Activated naive CD4-positive, alpha-beta T cell treated with anti-CD3 and anti-CD28 coated beads, Interleukin-2, amount 10 ng/mL, durations not matched to agents 7 days and 5 days (primary cell): ENCODE measurements around the gene RAB3B.

Experiments
- CTCF ChIA-PET: fragments of 350-600 bp; sonication (Branson Sonifier 250); formaldehyde crosslinking; loops from one replicate; lab custom pipeline; 2021; ENCODE audit warnings: antibody characterized with exemption; lab: Charles Lee
- DNase-seq: peaks from one replicate; pipeline ENCODE4 v3.0.0-alpha.2; 2020
- H3K27ac Mint-ChIP-seq: one replicate; pipeline ENCODE4 v1.8.0; 2021; ENCODE audit warnings: mild to moderate bottlenecking, moderate library complexity, mixed read lengths
- H3K27me3 Mint-ChIP-seq: one replicate; pipeline ENCODE4 v1.8.0; 2021; ENCODE audit warnings: mild to moderate bottlenecking, mixed read lengths
- H3K36me3 Mint-ChIP-seq: one replicate; pipeline ENCODE4 v1.8.0; 2021; ENCODE audit warnings: mixed read lengths
- H3K4me1 Mint-ChIP-seq: one replicate; pipeline ENCODE4 v1.8.0; 2021; ENCODE audit warnings: mixed read lengths
- H3K4me3 Mint-ChIP-seq: one replicate; pipeline ENCODE4 v1.8.0; 2021; ENCODE audit warnings: mild to moderate bottlenecking, moderate library complexity, mixed read lengths
- H3K9me3 Mint-ChIP-seq: one replicate; pipeline ENCODE4 v1.8.0; 2021; ENCODE audit warnings: mixed read lengths

RAB3B gene

DNA sequence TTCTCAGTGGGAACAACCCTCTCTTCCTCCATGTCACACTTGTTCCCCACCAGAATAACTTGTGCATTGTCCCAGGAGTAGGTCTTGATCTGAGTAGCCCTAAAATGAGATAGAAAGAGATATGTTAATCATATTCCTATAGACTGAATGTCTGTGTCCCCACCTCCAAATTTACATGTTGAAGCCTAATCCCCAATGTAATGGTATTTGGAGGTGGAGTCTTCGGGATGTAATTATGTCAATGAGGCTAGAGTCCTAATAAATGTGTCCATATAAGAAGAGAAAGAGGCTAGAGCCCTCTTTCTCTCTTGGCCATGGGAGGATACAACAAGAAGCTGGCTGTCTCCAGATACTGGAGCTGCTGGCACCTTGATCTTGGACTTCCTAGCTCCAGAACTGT lies 57.2 kb downstream of the RAB3B start:
- CTCF ChIA-PET: interaction anchor here (1.2 kb wide), 1 partner anchor 58 kb away, joined by 3 read pairs; no protein-coding TSS in a partner anchor

DNA sequence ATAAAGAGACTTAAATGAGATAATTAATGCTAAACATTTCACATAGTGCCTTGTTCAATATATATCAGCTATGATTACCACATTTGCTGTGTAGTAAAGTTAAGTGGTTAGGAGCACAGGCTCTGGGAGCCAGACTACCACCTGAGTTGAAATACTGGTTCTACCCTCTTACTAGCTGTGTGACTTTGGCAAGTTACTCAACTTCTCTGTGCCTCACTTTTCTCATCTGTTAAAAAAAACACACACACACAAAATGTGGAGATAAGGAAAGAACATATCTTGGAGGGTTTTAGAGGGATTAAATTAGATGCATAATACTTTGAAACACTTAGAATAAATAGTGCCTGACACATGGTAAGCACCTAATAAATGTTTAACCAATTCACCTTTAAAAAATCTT lies 60.2 kb downstream of the RAB3B start:
- Mint-ChIP-seq H3K4me3 (no peak overlapping the region), H3K27me3 (peaks cover 18% of the 10 kb centered on the region), H3K27ac (no peak overlapping the region), H3K36me3 (no peaks in the 10 kb centered on the region), H3K4me1 (no peaks in the 10 kb centered on the region), H3K9me3 (no peaks in the 10 kb centered on the region)
- no peak for DNase-seq
- CTCF ChIA-PET: no interaction called here

More for the DNA sequence above, 57.2 kb downstream of the RAB3B start:
- Mint-ChIP-seq H3K4me1 (no peaks in the 10 kb centered on the region), H3K36me3 (no peaks in the 10 kb centered on the region), H3K4me3 (no peak overlapping the region), H3K27me3 (peaks cover 20% of the 10 kb centered on the region), H3K27ac (no peak overlapping the region), H3K9me3 (no peaks in the 10 kb centered on the region)
- no peak for DNase-seq

DNA sequence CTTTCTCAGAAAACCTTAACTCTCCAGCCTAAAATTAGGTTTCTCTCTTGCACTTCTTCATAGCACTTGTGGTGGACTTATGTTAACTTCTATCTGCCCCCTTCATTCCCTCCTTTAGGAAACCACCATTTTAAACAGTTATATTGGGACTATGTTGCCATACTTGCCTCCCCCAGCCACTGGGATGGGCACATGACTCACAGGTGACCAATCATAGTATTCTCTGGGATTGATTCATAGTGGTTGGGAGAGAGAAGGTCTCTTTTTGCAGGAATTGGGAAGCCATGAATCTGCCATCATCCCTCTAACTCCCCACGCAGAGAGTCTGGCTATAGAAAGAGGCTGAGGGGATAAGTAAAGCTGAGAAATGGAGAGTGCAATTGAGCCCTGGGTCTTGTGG lies 61.6 kb downstream of the RAB3B start:
- peaks cover 7% of the 10 kb centered on the region for H3K27me3 Mint-ChIP-seq
- CTCF ChIA-PET: no interaction called here
- no peaks in the 10 kb centered on the region for H3K36me3 Mint-ChIP-seq
- H3K9me3 Mint-ChIP-seq: no peaks in the 10 kb centered on the region
- no peaks in the 10 kb centered on the region for H3K4me1 Mint-ChIP-seq
- H3K27ac Mint-ChIP-seq: no peak overlapping the region
- no peak overlapping the region for H3K4me3 Mint-ChIP-seq
- no peak for DNase-seq

DNA sequence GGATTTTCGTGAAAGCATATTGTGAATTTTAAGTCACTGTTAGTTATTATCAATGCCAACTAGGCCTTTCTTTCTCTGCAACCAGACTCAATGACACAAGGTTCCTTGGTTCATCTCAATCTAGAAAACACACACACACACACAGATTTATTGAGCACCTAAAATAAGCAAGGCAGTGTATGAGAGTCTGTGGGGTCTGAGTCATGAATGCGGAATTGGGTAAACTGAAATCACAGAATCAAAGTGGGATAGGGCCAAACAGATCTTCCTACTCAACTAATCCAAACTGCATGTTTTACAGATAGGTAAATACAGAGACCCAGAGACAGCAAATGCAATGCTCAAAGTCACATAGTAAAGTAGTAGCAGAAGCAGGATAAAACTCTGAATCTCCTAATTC lies 63.5 kb downstream of the RAB3B start:
- H3K27me3 Mint-ChIP-seq: peaks cover 6% of the 10 kb centered on the region
- H3K36me3 Mint-ChIP-seq: no peaks in the 10 kb centered on the region
- no peak overlapping the region for H3K4me3 Mint-ChIP-seq
- H3K4me1 Mint-ChIP-seq: no peaks in the 10 kb centered on the region
- H3K9me3 Mint-ChIP-seq: no peaks in the 10 kb centered on the region
- CTCF ChIA-PET: interaction anchor here (2.7 kb wide), 1 partner anchor 30 kb away, joined by 12 read pairs; no protein-coding TSS in a partner anchor
- DNase-seq: no peak
- no peak overlapping the region for H3K27ac Mint-ChIP-seq

DNA sequence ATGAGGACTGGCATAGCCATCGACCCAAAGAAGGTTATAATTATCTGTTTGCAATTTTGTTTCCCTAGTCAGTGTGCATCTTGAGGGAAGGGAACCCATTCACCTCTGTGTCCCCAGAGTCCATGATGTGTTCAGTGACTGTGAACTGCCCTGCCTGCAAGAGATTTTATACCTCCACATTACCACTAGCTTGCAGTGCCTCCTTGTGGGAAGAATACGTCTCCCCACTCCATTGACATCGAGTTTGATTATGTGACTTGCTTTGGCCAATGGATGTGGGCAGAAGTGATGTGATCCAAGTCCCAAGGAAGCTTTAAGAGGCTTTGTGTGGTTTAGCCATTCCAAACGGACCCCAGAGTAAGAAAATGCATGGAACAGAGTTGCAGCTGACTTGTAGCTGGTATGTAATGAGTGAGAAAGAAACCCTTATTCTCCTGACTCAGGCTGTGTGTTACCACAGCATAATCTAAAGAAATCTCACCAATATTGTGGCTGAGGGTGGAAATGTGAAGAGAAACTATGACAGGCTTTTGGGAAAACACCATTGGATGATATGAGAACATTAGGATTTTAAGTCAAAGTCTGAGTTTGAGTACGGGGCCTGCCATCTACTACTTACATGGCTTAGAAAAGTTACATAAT lies 64.2 kb downstream of the RAB3B start:
- H3K27me3 Mint-ChIP-seq: peaks cover 10% of the 10 kb centered on the region
- no peaks in the 10 kb centered on the region for H3K36me3 Mint-ChIP-seq
- no peaks in the 10 kb centered on the region for H3K4me1 Mint-ChIP-seq
- CTCF ChIA-PET: interaction anchor here (1.7 to 2.7 kb wide), 2 partner anchors 15 to 29 kb away, joined by 3 to 12 read pairs; no protein-coding TSS in a partner anchor
- no peaks in the 10 kb centered on the region for H3K9me3 Mint-ChIP-seq
- DNase-seq: no peak
- H3K27ac Mint-ChIP-seq: no peak overlapping the region
- no peak overlapping the region for H3K4me3 Mint-ChIP-seq

DNA sequence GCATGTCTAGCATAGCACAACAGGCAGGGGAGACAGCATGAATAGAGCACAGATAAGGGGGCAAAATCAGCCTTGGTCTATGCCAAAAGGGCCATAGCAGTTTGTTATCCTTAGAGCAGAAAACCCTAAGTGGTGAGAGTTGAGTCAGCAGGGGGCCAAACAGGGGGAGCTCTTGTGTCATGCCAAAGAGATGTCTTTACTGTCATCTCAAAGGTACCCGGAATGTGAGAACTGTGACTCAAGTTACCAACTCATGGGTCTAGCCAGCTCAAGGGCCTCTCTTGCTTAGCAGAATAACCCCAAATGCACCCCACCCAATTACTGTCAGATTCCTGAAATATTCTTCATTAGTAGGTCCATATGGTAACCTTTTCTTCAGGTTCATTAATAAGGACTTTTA lies 66.0 kb downstream of the RAB3B start:
- Mint-ChIP-seq H3K4me3 (no peak overlapping the region), H3K27me3 (peaks cover 19% of the 10 kb centered on the region), H3K4me1 (no peaks in the 10 kb centered on the region), H3K27ac (no peak overlapping the region), H3K36me3 (no peaks in the 10 kb centered on the region), H3K9me3 (no peaks in the 10 kb centered on the region)
- CTCF ChIA-PET: interaction anchor here (1.7 to 2.7 kb wide), 3 partner anchors 17 to 74 kb away, joined by 3 to 12 read pairs (median 4); no protein-coding TSS in a partner anchor
- DNase-seq: no peak

DNA sequence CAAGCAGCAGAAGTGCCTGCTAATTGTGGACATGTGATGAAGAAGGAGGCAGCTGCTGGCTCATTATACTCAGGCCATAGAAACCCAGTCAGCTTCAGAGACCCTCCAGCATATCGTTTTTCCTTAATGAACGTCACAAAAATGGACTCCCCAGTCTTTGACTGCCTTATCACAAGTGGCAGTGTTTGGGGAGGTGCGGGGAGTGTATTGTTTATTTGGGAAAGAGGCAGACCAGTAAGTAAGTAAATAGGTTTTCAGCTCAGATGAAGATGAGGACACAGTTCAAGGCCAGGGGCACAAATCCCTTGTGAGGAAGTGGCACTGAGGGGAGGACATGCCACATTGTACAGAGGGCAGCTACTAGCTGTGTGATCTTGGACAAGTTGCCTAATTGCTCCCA lies 68.5 kb downstream of the RAB3B start:
- Mint-ChIP-seq H3K9me3 (no peaks in the 10 kb centered on the region), H3K4me1 (no peaks in the 10 kb centered on the region), H3K27ac (no peak overlapping the region), H3K4me3 (no peak overlapping the region), H3K36me3 (no peaks in the 10 kb centered on the region), H3K27me3 (peaks cover 25% of the 10 kb centered on the region)
- no peak for DNase-seq
- CTCF ChIA-PET: no interaction called here

DNA sequence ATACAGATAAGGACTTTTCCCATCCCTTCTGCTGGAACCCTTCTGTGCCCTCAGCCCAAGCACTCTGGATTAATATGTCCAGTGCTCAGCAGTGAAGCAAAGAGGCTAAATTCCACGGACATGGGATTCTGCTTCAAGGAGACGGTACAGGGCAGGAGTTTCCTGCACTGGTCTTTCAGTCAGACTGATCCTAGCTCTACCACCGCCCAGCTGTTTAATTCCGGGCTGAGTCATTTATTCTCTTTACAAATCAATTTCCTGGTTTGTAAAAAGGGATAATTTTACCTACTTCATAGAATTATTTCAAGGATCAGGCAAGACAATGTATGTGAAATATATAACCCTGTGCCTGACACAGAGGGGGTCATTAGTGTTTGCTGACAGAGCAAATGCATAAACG lies 70.4 kb downstream of the RAB3B start:
- H3K27me3 Mint-ChIP-seq: peaks cover 25% of the 10 kb centered on the region
- H3K36me3 Mint-ChIP-seq: no peaks in the 10 kb centered on the region
- H3K4me1 Mint-ChIP-seq: no peaks in the 10 kb centered on the region
- no peak for DNase-seq
- no peak overlapping the region for H3K27ac Mint-ChIP-seq
- no peaks in the 10 kb centered on the region for H3K9me3 Mint-ChIP-seq
- CTCF ChIA-PET: no interaction called here
- H3K4me3 Mint-ChIP-seq: no peak overlapping the region

DNA sequence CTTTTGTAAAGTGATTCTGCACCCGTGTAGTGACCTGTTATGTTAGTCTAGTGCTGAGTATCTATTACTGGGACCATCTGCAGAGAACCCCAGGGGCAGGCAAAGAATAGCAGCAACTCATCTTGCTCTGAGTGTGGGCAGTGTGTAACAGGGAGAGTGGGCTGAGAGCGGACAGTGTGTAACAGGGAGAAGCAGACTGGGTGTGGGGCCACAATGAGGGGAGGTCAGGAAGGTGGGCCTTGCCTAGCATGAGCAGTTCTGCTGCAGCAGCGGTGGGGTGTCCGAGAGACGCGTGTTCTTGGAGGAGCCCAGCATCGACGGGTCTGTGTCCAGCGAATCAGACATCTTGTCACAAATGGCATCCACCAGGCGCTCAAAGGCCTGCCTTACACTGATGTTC lies 70.8 kb downstream of the RAB3B start:
- no peak for DNase-seq
- H3K4me1 Mint-ChIP-seq: no peaks in the 10 kb centered on the region
- no peaks in the 10 kb centered on the region for H3K9me3 Mint-ChIP-seq
- H3K27ac Mint-ChIP-seq: no peak overlapping the region
- H3K27me3 Mint-ChIP-seq: peaks cover 25% of the 10 kb centered on the region
- H3K36me3 Mint-ChIP-seq: no peaks in the 10 kb centered on the region
- CTCF ChIA-PET: no interaction called here
- no peak overlapping the region for H3K4me3 Mint-ChIP-seq

DNA sequence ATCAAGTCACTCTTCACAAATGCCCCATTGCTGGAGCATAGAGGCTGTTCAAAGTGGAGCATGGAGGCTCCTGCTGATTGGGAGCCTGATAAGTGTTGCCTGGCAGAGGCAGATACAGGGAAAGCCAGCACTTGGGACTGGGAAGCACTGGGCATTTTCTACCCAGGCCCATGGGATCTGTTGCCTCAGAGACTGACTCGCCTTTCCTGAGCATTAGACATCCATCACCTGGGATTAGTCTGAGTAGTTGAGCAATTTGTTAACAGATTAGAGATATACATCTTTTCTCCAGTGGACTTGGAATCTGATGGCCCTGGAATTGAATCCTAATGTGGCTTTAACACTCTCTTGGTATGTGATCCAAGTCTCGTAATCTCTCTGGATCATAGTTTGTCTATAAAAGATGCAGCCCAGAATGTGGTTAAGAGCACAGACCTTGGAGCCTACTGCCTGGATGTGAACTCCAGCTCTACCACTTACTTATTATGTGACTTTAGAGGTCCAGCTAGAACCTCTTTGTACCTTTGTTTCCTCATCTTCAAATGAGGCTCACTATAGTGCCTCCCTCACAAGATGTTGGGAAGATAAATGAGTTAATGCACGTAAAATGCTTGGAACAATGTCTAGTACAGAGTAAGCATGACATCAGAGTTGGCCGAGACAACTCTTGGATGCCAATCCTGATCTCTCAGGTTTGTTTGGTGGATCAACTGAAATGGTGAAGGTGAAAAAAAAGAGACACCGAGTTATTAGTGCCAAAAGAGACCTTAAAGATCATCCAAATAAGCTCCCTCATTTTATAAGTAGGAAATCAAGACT lies 73.7 kb downstream of the RAB3B start:
- CTCF ChIA-PET: no interaction called here
- Mint-ChIP-seq H3K27ac (no peak overlapping the region), H3K4me3 (no peak overlapping the region), H3K4me1 (no peaks in the 10 kb centered on the region), H3K36me3 (no peaks in the 10 kb centered on the region), H3K9me3 (no peaks in the 10 kb centered on the region), H3K27me3 (peaks cover 32% of the 10 kb centered on the region)
- no peak for DNase-seq

DNA sequence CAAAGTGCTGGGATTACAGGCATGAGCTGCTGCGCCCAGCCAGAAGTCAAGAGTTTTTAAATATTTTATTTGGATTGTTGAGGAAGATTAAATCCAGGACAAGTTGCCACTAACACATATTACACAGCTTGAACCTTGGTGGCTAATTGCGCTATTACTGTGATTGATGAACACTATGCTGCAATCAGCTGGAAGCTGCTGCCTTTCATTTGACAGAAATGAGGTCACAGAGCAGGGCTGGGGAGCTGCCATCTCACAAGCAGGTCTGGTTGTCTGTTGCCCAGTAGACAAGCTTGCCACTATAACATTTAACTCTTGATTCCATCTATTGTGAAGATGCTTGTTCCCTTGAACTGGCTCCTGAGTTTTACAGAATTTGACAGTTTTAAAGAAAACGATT lies 74.5 kb downstream of the RAB3B start:
- no peak overlapping the region for H3K4me3 Mint-ChIP-seq
- H3K9me3 Mint-ChIP-seq: no peaks in the 10 kb centered on the region
- no peak overlapping the region for H3K27ac Mint-ChIP-seq
- peaks cover 33% of the 10 kb centered on the region for H3K27me3 Mint-ChIP-seq
- no peaks in the 10 kb centered on the region for H3K4me1 Mint-ChIP-seq
- CTCF ChIA-PET: no interaction called here
- no peaks in the 10 kb centered on the region for H3K36me3 Mint-ChIP-seq
- no peak for DNase-seq

DNA sequence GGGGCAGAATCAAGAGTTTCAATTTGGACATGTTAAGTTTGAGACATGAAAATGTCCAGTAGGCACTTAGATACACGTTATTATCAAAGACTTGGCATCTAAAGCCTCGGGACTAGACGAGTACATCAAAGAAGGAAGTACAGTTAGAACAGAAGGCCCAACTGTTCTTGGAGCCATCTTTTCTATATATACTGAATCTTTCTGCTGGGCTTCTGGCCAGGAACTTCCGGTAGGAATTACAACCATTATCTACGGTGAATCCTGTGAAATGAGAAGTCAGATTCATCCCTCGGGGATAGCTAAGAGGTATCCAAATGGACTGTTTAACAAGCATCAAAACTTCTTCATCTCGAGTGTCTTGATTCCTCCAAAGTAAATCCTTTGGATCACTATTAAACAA lies 77.6 kb downstream of the RAB3B start:
- Mint-ChIP-seq H3K36me3 (no peaks in the 10 kb centered on the region), H3K4me3 (no peak overlapping the region), H3K4me1 (no peaks in the 10 kb centered on the region), H3K27me3 (peaks cover 32% of the 10 kb centered on the region), H3K9me3 (no peaks in the 10 kb centered on the region), H3K27ac (no peak overlapping the region)
- DNase-seq: no peak
- CTCF ChIA-PET: interaction anchor here (0.6 kb wide), 1 partner anchor 219 kb away, joined by 3 read pairs; no protein-coding TSS in a partner anchor

DNA sequence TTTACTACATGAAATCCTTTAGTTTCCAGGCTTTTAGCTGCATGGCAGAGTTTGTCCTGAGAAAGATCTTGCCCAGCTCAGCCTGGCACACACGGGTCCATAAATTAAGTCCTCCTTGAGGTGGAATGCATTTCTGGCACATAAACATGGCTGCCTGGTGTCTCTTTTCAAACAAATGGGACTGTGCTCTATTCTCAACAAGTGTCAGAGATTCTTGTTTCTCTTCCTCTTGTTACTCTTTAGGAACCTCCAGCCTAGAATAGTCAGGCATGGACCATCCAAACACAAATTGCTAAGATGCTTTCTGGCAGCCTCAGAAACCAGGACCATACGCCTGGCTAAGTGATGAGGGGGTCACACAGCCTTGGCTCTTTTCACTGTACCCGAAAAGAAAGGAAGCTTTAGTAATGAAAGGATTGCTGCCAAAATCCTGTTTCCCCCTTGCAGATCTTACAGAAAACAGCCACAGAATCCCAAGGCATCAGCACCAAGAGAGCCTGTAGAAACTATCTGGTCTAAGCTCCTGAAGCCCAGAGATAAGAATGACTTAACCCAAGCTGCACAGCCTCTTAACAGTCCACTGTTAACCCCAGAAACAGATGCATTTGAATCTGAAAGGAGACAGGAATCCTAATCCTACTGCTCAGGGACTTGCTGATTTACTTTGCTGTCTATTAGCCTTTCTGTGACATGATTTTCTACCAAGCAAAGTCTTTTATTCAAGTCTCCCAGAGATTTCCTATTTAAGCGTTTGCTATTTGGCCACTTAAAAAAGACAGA lies 80.1 kb downstream of the RAB3B start:
- Mint-ChIP-seq H3K27ac (no peak overlapping the region), H3K9me3 (peaks cover 15% of the 10 kb centered on the region), H3K36me3 (peaks cover 5% of the 10 kb centered on the region), H3K27me3 (peaks cover 34% of the 10 kb centered on the region), H3K4me1 (peaks cover 2% of the 10 kb centered on the region), H3K4me3 (no peak overlapping the region)
- DNase-seq: no peak
- CTCF ChIA-PET: no interaction called here

DNA sequence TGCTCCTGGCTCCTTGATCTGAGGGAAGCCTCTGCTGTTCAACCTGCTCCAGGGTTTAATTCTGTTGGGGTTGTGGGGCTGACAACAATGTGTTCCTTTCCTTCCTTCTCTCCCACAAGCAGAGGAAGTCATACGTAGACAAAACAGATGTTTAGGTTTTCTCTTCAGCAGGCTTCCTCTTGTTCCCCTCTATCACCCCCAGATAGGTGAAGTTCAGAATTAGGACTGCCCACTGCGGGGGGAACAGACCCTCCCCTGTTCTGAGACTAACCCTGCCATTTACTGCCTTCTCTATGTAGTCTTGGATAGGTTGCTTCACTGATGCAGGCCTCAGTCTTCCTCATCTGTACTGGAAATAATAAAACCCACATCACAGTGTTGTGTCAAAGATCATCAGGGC lies 82.0 kb downstream of the RAB3B start:
- H3K27ac Mint-ChIP-seq: no peak overlapping the region
- CTCF ChIA-PET: no interaction called here
- peaks cover 15% of the 10 kb centered on the region for H3K9me3 Mint-ChIP-seq
- no peak overlapping the region for H3K4me3 Mint-ChIP-seq
- DNase-seq: no peak
- peaks cover 5% of the 10 kb centered on the region for H3K36me3 Mint-ChIP-seq
- peaks cover 2% of the 10 kb centered on the region for H3K4me1 Mint-ChIP-seq
- peaks cover 34% of the 10 kb centered on the region for H3K27me3 Mint-ChIP-seq
